Fibroblast of lung (primary cell): ENCODE results near the gene NHLRC2. TPM values are rescaled to one million over a fixed set of nuclear protein-coding genes. Genes with fewer than 3 reads are reported as not detected.

Experiments
- DNase-seq, 2 donors: peaks; one replicate each; pipeline versions ENCODE4 v3.0.0 to v3.0.0-alpha.2; 2010; ENCODE audit warnings: low read depth in 2 of 2
- H2AFZ ChIP-seq: 2 replicates; pipeline ENCODE4 v1.5.1; 2012; ENCODE audit warnings: low read length, control low read depth, inconsistent platforms
- H3K27ac ChIP-seq: 2 replicates; pipeline ENCODE4 v1.5.1; 2011; ENCODE audit warnings: low read length, control low read depth; ENCODE audit not compliant: insufficient read depth
- H3K27me3 ChIP-seq: 2 replicates; pipeline ENCODE4 v1.5.1; 2011; ENCODE audit warnings: mild to moderate bottlenecking, low read length; ENCODE audit not compliant: control insufficient read depth, insufficient read depth
- H3K36me3 ChIP-seq: 2 replicates; pipeline ENCODE4 v1.5.1; 2011; ENCODE audit warnings: low read length; ENCODE audit not compliant: control insufficient read depth, insufficient read depth
- H3K4me1 ChIP-seq: 2 replicates; pipeline ENCODE4 v1.5.1; 2011; ENCODE audit warnings: low read length; ENCODE audit not compliant: control insufficient read depth, insufficient read depth; ENCODE audit errors: extremely low read depth
- H3K4me2 ChIP-seq: 2 replicates; pipeline ENCODE4 v1.5.1; 2011; ENCODE audit warnings: low read length, control low read depth; ENCODE audit not compliant: insufficient read depth; ENCODE audit errors: extremely low read depth
- H3K4me3 ChIP-seq, 4 experiments: fragments of 200-600 bp in 1 of 4; sonication (generic) in 1 of 4; replicated peaks in 1 of 4; 2 replicates each; pipeline ENCODE4 v1.5.1; 2011 to 2016; ENCODE audit warnings: low read length in 4 of 4, low read depth in 3 of 4, mild to moderate bottlenecking in 3 of 4, control low read depth in 2 of 4, inconsistent platforms in 1 of 4, mixed read lengths in 1 of 4; ENCODE audit not compliant: insufficient read depth in 1 of 4; ENCODE audit errors: control extremely low read depth in 1 of 4
- H3K79me2 ChIP-seq: 2 replicates; pipeline ENCODE4 v1.5.1; 2012; ENCODE audit warnings: mild to moderate bottlenecking, low read length, inconsistent platforms; ENCODE audit not compliant: control insufficient read depth, insufficient read depth
- H3K9ac ChIP-seq: 2 replicates; pipeline ENCODE4 v1.5.1; 2011; ENCODE audit warnings: mild to moderate bottlenecking, low read length, control low read depth; ENCODE audit not compliant: insufficient read depth
- H3K9me3 ChIP-seq: 2 replicates; pipeline ENCODE4 v1.5.1; 2012; ENCODE audit warnings: low read depth, low read length; ENCODE audit not compliant: control insufficient read depth, insufficient read depth
- H4K20me1 ChIP-seq: 2 replicates; pipeline ENCODE4 v1.5.1; 2011; ENCODE audit warnings: low read length; ENCODE audit not compliant: control insufficient read depth, insufficient read depth; ENCODE audit errors: extremely low read depth
- CTCF ChIP-seq, 2 donors: IDR thresholded peaks in 1 of 2; conservative IDR thresholded peaks in 1 of 2; 1 replicate in 1 of 2; 2 replicates in 1 of 2; pipeline ENCODE4 v1.5.1; 2011 to 2012; ENCODE audit warnings: low read length in 2 of 2, control low read depth in 1 of 2, inconsistent platforms in 1 of 2, low read depth in 1 of 2, mild to moderate bottlenecking in 1 of 2
- EZH2 ChIP-seq: IDR thresholded peaks from 2 replicates; pipeline ENCODE4 v1.5.1; 2012; ENCODE audit warnings: low read length, control low read depth, mild to moderate bottlenecking; ENCODE audit errors: missing control alignments
- polyA plus RNA-seq, 2 donors: library from polyadenylated mRNA; depleted of rRNA in 1 of 2; stranded (reverse) in 1 of 2; unstranded in 1 of 2; fragments of >200 nt; gene quantifications; 2 replicates each; pipeline ENCODE4 v1.2.1, GENCODE V29; 2011 to 2012; ENCODE audit warnings: missing spikeins in 1 of 2
- total RNA-seq: library from RNA; depleted of rRNA; stranded (reverse); fragments of >200 nt; gene quantifications from 2 replicates; pipeline ENCODE4 v1.2.1, GENCODE V29; 2014

NHLRC2 gene
- total and polyA plus RNA-seq, 2 donors (not counting 1 experiment from before 2014, with no cell fraction given), result 10.1 to 11.9 TPM

- TF ChIP-seq CTCF (conservative IDR thresholded peaks at IDR 0.05 in 1 of 2, IDR thresholded peaks at IDR 0.05 in 1 of 2; ENCODE audit: low read depth in 1 of 2, low read length in 2 of 2) (no peak), EZH2 (no peak)
- Histone ChIP-seq H3K9ac (no peak overlapping the region), H3K9me3 (no peaks in the 10 kb centered on the region), H3K27me3 (no peaks in the 10 kb centered on the region), H3K4me2 (no peak overlapping the region), H3K27ac (no peak overlapping the region), H3K4me3 (no peak overlapping the region), H3K36me3 (no peaks in the 10 kb centered on the region), H4K20me1 (no peaks in the 10 kb centered on the region), H3K4me1 (no peaks in the 10 kb centered on the region), H3K79me2 (no peaks in the 10 kb centered on the region), H2AFZ (no peak overlapping the region)
- no peak for DNase-seq
Observed at GRCh38 chr10:113948048-113948447, 93.6 kb downstream of the NHLRC2 start.

DNA sequence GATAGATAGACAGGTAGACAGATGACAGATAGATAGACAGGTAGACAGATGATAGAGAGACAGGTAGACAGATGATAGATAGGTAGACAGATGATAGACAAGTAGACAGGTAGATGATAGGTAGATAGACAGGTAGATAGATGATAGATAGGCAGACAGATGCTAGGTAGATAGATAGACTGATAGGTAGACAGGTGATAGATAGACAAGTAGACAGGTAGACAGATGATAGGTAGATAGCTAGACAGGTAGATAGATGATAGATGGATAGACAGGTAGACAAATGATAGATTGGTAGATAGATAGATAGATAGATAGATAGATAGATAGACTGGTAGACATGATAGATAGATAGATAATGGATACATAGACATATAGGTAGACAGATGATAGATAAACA, 95.8 kb downstream of the NHLRC2 start:
- H3K9me3 ChIP-seq, result no peaks in the 10 kb centered on the region
- no peaks in the 10 kb centered on the region for H3K4me1 ChIP-seq
- H3K79me2 ChIP-seq, result no peaks in the 10 kb centered on the region
- no peak overlapping the region for H2AFZ ChIP-seq
- H3K4me3 ChIP-seq, result no peak overlapping the region
- H4K20me1 ChIP-seq, result no peaks in the 10 kb centered on the region
- no peak overlapping the region for H3K4me2 ChIP-seq
- H3K27ac ChIP-seq, result no peak overlapping the region
- TF ChIP-seq CTCF (conservative IDR thresholded peaks at IDR 0.05 in 1 of 2, IDR thresholded peaks at IDR 0.05 in 1 of 2; ENCODE audit: low read depth in 1 of 2, low read length in 2 of 2) (no peak), EZH2 (no peak)
- no peak for DNase-seq
- H3K36me3 ChIP-seq, result no peaks in the 10 kb centered on the region
- H3K27me3 ChIP-seq, result no peaks in the 10 kb centered on the region
- no peak overlapping the region for H3K9ac ChIP-seq

GRCh38 chr10:113953505-113954272, 99.2 kb downstream of the NHLRC2 start:
- Histone ChIP-seq H3K4me3 (no peak overlapping the region), H3K9me3 (no peaks in the 10 kb centered on the region), H3K9ac (no peak overlapping the region), H2AFZ (no peak overlapping the region), H3K4me1 (peaks cover 9% of the 10 kb centered on the region), H3K27me3 (no peaks in the 10 kb centered on the region), H3K36me3 (no peaks in the 10 kb centered on the region), H3K4me2 (no peak overlapping the region), H3K79me2 (no peaks in the 10 kb centered on the region), H4K20me1 (no peaks in the 10 kb centered on the region), H3K27ac (no peak overlapping the region)
- no peak for TF ChIP-seq CTCF (conservative IDR thresholded peaks at IDR 0.05 in 1 of 2, IDR thresholded peaks at IDR 0.05 in 1 of 2; ENCODE audit: low read depth in 1 of 2, low read length in 2 of 2)
- no peak for TF ChIP-seq EZH2
- no peak for DNase-seq
